K562 treated with DMSO at 1 percent for 12 hours (cell line): Measurements from ENCODE around the gene C17orf75. TPM values are rescaled to one million over a fixed set of nuclear protein-coding genes. Genes with fewer than 3 reads are reported as not detected.

Experiments
- total RNA-seq: library from RNA; unstranded; fragments of 300-600 nt; gene quantifications from 2 replicates; pipeline ENCODE4 v1.2.3, GENCODE V29; 2022; ENCODE audit not compliant: insufficient read depth

C17orf75 gene
- total RNA-seq = 19.5 and 25.0 TPM in 2 replicates

GRCh38 chr17:32341857-32342602 lies at the start of gene C17orf75:
C17orf75 (minus strand) TSS chr17:32342173; CDS start chr17:32342139, 34 bp downstream.

GRCh38 chr17:32349854-32350665 lies 8.1 kb upstream of the C17orf75 start, which contains the start of gene ZNF207:
ZNF207 (plus strand) TSS chr17:32350157; CDS start chr17:32350286, 129 bp downstream.

Other genes starting within 250 kb of the C17orf75 start
- gene RHOT1, start 199.7 kb downstream of the C17orf75 start, total RNA-seq = 15.7 and 30.8 TPM in 2 replicates
- not detected in 2 replicates for gene RHBDL3, start 76.3 kb downstream of the C17orf75 start, total RNA-seq
- 95.0 and 219 TPM in 2 replicates for gene ZNF207, start 8.0 kb upstream of the C17orf75 start, total RNA-seq
- 35.7 and 68.8 TPM in 2 replicates for gene PSMD11, start 102.3 kb upstream of the C17orf75 start, total RNA-seq
- gene CDK5R1, start 144.8 kb upstream of the C17orf75 start, total RNA-seq = 0.75 and 2.5 TPM in 2 replicates